G401.6 (cell line): ENCODE results near the gene STX2.

ENCODE experiments used
- FAIRE-seq: peaks from 2 replicates; lab custom pipeline; 2012; peaks lifted over from hg19 to GRCh38; lab: Jason Lieb, UNC

Gene STX2

DNA sequence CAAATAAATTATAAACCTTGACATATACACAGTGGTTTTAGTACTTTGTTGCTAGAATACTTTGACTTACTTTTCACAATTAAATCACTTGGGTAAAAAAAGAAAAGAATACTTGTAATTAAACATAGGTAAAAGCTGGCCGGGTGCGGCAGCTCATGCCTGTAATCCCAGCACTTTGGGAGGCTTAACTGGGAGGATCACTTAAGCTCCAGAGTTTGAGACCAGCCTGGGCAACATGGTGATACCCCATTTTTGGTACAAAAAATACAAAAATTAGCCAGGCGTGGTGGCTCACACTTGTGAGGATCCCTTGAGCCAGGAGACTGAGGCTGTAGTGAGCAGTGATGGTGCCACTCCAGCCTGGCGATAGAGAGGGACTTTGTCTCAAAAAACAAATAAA, 7.8 kb downstream of the STX2 start:
- FAIRE-seq, result no peak

DNA sequence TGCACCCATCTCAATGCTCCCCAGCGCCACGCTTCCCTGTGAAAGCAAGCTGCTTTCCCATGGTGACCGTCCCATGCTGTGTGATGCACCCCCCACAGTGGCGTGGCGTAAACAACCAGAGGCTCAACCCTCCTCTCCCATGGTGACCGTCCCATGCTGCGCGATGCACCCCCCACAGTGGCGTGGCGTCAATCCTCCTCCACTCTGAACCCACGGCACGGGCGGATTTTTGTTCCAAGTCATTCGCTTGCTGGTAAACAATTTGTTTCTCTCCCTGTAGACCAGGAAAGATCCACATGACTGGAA, 8.9 kb downstream of the STX2 start:
- no peak for FAIRE-seq

DNA sequence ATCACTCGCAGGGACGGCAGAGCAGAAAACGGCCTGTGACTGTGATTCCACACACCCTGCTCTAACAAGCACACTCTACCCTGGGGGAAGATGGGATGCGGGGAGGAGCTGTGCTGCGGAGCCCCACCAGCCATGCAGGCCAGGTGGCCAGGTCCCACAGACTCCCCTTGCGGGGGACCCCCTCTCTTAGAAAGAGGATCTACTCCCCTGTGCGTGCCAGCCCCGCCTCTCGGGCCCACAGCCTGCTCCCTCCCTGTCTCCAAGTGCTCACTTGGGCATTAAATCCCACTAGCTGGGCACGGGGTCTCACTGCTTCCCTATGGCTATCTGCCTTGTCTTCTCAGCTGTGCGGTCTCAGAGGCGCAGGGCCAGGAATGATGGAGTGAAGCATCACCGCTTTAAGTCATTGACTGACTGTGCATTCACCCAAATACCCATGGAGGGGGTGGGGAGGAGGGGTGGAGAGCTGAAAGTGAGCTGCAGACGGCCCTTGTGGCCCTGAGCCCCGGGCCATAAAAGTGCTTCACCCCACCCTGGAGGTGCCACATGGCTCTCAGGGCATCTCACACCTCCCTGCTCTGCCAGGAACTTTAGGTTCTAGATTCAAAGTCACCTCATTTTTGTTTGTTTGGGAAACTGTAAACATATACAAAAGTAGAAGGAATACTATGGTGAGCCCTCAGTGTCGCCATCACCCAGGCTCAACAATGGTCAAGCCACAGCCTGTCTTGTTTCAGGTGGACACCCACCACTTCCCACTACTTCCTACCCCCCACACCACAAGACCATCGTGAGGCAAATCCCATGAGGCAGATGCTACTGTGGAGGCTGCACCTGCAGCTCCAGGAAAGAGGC, 9.4 kb downstream of the STX2 start:
- FAIRE-seq, result no peak

DNA sequence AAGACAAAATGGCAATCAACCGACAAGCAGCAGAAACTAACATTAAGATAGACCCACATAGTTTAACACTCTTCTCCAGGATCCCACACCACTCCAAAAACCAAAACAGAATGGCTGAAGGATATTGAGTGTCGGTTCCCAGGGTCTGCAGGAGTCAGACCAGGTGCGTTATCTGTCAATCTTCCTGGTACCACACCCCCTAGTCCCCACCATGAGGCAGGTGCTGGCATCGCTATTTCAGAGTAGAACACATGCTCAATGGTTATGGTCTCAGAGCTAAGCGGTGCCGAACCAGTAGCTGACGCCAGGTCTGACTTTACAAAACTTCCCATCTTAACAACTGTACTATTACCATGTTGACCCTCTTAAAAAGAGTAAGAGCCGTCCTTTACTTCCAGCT, 10.2 kb downstream of the STX2 start:
- no peak for FAIRE-seq

DNA sequence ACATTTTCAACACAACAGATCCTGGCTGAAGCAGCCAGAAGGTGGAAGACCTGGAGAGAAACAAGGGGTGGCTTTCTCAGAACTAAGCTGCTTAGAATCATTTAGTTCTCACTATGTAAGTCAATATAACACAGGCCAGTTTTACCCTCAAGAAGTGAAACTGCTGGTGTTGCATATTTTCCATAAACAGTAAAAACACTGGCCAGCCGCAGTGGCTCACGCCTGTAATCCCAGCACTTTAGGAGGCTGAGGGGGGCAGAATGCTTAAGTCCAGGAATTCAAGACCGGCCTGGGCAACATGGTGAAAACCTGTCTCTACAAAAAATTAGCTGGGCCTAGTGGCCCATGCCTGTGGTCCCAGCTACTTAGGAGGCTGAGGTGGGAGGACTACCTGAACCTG, 11.6 kb downstream of the STX2 start:
- FAIRE-seq, result no peak

DNA sequence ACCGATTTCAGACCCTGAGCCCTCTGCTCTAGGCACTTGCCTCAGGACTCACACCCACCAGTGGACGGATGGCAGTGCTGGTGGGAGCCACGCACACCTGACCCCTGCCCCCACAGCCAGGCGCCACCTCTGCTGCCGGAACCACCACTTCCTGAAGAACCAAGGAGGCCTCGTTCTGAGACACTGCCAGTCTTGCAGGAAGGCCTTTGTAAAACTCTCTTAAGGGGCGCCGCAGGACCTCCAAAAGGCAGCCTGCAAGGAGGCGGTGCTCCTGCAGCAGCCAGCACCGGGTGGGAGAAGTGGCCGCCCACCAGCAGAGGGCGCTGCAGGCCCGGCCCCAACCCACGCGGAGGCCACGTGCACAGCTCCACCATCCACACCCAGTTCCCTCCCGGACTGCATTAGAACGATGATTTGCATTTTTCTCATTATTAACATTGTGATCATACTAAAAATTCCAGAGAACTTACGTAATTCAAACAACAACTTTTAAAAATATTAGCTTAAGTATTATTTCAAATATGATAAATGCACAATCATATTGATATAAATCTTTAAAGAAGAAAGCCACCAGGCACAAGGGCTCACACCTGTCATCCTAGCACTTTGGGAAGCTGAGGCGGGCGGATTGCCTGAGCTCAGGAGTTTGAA, 12.8 kb downstream of the STX2 start:
- no peak for FAIRE-seq

DNA sequence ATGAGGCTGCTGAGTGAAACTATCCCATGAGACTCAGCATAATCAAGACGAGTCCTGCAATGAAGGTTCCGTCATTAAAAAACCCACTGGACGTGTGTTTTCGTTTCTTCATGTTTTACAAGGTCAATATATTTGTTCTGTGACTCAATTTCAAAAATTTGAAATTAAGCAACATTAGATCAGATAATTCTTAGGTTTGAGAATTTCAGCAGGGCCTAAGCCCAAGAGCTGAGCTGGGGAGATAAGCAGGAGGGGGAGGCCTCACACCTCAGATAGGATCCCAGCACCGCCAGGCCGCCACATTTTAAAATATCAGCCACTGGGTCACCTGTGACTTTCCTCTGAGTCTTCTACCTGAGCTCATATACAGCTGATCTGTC, 13.3 kb downstream of the STX2 start:
- no peak for FAIRE-seq

DNA sequence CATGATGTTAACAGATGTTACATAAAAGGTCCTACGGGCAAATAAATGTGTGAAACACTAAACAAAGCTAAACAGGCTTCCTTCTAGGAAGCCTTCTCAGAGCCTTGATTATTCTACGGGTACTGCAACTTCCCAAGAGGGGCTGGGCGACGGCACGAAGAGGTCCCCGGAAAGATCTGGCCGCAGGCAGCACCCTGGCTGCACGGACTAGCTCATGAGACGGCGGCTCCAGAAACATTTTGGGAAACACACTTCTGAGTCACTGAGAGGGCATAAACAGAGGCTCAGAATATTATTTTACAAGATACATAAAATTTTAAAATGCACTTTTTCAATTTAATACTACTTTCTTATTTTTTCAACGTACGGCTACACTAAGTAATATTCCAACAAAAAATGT, 19.4 kb downstream of the STX2 start:
- FAIRE-seq, result no peak

DNA sequence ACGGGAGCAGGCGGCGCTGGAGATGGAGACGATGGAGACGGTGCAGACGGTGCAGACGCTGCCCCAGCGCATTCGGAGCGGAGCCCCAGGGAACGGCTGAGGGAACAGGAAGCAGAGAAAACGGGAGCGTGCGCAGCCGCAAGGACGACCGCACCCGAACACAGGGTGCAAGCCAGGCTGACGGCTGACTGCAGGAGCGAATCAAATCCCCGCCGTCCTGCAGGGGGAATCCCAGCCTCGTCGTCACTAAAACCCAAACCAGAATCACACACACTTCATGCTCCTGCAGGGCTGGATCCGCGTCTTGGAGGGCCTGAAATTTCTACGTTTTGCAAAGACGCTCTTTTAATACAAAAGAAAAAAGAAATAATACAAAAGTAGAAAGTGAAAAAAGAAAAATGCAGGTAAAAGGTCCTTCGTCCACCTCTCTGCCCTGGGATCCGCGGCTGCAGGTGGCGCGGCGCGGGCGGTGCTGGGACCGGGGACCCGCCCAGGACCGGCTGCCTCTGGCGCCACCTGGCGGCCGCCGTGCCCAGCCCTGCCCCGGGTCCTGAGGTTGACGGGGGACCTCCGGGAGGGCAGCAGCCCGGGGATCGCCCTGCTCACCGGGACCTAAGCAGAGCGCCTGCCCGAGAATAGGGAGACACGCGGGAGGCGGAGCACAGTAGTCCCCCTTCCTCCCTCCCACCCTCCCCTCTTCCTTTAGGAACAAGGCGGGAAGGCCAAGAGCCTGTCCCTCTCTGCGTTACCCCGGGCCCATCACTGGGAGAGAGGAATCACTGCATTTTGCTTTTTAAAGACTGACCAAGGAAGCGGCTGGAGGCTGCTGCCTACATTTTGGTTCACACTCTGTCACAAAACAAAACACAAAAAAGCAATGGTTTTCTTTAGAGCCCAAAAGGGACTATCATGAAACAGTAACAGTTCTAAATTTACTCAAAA, 20.1 kb downstream of the STX2 start:
- no peak for FAIRE-seq

DNA sequence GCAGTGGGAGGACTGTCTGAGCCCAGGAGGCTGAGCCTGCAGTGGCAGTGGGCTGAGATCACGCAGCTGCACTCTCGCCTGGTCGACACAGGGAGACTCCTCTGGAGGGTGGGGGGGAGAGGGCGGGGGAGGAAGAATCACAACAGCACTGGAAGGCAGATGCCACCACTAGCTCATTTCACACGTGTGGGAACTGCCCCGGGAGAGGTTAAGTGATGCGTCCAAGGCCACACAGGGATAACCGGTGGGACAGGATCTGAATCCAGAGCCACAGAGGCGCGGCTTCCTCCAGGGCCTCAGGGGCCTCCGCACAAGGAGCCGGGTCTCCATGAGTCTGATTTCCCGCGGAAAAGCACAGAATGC, 20.8 kb downstream of the STX2 start:
- no peak for FAIRE-seq

DNA sequence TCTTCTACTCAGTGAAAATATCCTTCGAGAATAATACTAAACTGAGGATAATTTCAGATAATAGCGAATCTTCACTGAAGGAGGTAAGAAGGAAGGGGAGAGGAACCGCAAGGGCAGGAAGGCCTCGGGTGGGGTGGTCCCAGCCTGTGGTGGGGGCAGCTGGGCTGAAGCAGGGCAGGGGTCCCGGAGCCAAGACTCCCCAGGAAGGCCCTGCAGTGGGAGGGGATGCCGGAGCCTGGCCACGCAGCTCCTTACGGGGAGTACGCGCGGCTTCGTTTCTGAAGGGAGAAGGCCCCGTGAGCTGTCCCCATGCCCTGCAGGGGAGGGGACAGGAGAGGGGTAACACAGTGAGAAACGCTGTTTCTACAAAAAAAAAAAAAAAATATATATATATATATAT, 21.2 kb downstream of the STX2 start:
- no peak for FAIRE-seq

DNA sequence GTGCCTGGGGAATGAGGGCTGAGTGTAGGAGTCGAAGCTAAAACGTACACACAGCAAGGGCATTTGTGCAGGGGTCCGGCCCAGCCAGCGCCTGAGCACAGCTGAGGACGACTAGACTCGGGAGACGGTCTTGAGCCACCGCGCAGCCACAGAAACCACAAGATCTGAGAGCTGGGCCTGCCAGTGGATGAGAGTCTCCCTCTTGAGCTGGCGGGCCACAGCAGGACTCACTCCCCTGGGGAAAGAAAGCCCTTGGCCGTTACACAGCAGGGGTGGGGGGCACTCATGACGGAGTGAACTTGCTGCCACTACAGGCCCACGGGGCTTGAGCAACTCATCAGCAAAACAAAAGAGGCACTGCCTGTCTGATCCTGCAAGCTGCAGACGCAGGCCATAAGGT, 23.0 kb downstream of the STX2 start:
- no peak for FAIRE-seq

DNA sequence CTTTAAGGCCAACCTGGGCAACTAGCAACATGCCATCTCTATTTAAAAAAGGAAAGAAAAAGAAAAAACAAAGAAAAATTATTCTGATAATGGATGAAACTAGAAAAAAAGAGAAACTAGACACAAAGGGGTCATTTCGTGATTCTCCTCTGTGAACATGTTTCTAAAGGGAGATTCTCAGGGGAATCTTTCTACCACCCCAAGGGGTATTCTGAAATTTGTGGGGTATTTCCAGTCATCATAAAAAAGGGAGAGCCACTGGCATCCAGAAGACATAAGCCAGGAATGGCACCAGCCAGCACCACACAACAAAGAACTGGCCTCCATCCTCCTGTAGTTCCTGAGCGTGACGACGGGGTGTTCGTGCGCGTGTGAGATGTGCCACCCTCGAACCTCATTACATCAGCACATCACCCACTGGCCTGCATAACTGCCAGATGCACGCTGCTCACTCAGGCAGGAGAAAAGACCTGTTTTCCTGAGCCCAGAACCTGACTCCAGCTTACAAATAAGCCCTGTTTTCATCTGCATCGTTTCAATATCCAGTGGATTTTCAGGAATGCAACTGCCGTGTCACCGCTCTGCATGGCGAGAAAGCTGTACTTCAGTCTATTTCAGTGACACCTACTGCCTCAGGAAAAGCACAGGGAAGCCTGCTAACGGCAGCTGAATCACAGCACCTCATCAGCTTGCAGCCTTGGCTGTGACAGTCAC, 23.9 kb downstream of the STX2 start:
- FAIRE-seq, result no peak

DNA sequence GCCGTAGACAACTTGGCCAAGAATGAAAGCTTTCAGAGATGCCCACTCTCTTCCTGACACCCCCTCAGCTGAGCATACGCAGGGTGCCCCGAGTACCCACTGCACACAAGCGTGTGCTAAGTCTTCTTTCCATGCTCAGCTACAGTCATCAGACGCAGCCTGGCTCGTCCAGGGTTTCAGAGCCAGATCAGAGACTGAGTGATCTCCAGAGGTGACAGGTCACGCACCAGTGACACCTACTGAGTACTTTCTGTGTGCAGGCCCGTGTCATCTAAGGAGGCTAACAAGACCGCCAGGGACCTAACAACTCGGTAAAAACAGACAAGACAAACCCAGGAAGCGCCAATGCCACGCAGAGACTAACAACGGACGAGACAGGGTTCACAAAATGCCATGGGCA, 25.1 kb downstream of the STX2 start:
- FAIRE-seq, result no peak

DNA sequence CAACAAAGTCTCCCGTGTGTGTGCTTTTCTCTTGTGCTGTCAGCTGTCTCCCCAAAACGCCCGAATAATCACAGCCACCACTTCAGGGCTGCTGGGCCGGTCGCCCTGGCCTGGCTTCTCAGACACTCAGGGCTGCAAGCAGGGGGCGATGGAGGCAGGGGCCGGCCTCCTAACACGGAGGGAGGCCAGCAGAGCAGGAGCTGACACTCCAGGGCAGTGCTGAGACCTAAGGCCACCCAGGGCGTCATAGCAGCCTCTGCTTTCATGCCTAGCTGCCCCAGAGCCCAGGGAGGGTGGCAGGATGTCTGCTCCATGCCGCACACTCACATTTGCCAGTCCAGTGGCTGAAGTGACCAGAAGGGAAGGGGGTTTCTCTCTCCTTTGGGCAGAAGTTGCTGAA, 25.6 kb downstream of the STX2 start:
- no peak for FAIRE-seq

DNA sequence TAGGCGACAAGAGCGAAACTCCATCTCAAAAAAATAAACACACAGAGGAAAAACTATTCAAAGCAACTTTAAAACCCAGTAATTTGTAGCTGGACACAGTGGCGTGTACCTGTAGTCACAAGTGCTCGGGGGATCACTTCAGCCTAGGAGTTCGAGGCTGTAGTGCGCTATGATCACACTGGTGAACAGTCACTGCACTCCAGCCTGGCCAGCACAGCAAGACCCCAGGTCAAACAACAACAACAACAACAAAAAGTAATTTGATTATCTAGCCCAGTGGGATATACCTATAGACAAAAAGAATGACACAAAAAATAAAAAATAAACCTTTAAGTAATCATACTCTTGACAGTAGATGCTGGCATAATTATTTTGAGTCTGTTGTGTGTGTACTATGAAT, 29.3 kb downstream of the STX2 start:
- FAIRE-seq, result no peak

DNA sequence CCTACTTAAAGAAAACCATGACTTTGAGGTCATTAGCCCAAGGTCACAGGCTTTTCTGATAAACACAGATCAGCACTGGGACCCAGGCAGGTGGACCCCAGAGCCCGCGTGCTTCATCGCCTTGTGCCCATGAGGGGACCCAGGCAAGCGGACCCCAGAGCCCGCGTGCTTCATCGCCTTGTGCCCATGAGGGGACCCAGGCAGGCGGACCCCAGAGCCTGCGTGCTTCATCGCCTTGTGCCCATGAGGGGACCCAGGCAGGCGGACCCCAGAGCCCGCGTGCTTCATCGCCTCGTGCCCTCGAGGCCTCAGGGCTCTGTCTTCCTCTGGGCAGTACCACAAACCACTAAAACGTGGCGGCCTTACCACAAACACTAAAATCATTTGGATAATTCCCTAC, 31.7 kb downstream of the STX2 start:
- FAIRE-seq, result no peak

DNA sequence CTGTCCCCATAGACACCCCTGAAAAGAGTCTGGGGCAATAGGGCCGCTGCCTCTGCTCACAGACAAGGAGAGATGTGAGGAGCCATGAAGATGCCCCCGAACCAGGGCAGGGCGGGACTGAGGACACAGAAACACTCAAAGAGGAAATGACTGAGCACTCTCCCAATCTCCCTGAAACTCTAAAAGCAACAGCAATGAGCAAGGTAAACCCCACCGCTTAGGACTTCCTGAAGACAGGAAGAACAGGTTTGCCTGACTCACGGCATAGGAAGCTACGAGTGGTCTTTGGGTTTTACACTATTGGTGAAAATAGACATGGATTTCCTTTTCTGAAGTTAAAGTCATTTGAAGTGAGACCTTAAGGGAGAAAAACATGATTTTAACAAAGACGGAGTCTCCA, 32.5 kb downstream of the STX2 start:
- no peak for FAIRE-seq

DNA sequence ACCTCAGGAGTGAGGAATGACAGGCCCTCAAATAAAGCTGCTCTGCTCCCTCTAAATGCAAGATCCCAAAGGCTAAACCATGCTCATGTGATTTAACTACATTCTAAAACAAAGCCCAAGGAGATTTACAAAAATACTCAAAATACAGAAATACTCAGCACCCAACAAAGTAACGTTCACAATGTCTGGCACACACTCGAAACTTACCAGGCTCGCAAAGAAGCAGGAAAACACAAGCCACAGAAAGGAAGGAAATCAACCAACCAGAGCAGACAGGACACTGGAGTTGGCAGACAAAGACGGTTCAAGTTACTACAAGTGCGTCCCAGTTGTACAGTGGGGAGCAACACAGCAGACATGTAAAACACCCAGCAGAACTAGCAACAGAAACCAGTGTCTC, 33.4 kb downstream of the STX2 start:
- FAIRE-seq, result no peak

DNA sequence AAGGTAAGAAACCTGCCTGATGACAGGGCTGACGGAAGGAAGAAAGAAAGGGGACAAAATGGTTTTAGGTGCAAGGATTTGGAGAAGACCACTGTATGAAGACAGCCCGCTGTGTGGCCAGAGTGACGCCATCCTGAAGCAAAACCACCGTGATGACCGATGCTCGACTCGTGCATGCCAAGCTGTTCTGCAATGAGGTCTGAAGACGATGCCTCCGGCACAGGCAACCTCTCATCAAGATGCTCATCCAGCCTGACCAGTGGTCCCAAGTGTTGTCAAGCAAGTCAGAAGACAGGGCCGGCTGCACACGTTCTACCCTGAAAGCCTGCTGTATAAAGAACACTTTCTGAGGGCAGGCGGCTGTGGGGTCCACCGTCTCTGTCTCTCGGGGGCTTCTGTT, 34.8 kb downstream of the STX2 start:
- FAIRE-seq, result no peak

DNA sequence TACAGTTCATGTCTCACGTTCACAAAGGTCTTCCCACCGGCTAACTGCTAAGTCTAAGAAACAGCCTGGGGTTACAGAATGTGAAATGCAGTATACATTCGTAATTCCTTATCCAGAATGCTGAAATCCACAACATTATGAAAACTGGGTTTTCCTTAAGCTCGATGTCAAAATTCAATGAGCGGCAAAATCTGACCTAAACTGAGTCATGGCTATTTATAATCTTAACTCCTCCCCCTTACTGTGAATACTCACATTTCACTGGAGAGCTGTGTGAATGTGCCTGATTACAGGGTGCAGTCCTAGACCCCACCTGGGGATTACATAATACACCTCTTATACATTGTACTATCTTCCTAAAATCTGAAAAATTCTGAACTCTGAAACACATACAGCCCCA, 35.3 kb downstream of the STX2 start:
- no peak for FAIRE-seq

DNA sequence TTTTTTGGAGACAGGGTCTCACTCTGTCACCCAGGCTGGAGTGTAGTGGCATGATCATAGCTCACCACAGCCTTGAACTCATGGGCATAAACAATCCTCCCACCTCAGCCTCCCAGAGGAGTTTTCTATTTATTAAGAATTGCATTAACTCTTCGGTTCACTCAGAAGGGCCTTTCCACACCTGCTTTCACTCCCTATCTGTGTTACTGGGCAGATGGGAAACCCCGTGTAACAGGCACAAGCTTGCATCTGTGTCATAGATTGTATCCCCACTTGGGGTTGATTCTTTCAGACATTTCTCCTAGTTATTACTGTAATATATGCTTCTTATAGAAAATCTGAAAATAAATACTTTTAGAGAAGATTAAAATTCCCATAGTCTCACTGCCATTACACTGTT, 38.7 kb downstream of the STX2 start:
- FAIRE-seq, result no peak

DNA sequence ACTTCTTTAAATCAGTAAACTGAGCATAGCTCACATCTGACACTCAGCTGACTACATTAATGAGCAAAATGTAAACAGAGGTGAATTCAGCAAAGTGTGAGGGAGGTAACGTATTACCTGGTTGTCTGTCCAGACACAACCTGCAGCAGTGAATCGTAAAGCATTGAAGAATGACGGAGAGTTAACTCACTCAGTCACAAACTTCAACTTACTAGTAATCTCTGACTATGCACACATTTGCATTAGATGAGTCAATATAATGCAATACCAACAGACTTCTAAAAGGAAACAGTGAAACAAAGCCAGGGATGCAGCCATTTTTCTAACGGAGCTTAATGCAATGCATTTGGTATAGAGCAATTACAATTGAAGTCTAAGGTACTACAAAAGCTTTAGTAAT, 40.0 kb downstream of the STX2 start:
- FAIRE-seq, result no peak
